ENCODE results near the gene IGFL4. TPM values are rescaled to one million over a fixed set of nuclear protein-coding genes. Genes with fewer than 3 reads are reported as not detected.

Gene IGFL4
- total and polyA plus RNA-seq, 9 of the 15 experiments (the other 6 are each of a cell fraction or from before 2014, with no cell fraction given) = not detected

DNA sequence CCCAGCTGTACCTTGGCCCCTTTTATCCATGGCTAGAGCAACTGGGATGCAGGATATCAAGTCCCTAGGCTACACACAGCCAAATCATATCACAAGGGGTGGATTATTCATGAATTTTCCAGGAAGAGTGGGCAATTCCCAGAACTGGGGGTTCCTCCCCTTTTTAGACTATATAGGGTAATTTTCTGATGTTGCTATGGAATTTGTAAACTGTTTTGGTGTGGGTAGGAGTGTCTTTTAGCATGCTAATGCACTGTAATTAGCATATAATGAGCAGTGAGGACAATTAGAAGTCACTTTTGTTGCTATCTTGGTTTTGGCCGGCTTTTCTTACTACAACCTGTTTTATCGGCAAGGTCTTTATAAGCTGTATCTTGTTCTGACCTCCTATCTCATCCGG lies 18.0 kb upstream of the IGFL4 start:
- no peaks in the 10 kb centered on the region for H4K20me1 ChIP-seq (replicated peaks; ENCODE audit: control insufficient read depth, insufficient read depth, low read length)
- ATAC-seq (no peak), DNase-seq (ENCODE audit: extremely low read depth in 1 of 4, low spot score in 3 of 4) (no peak), FAIRE-seq (no peak)
- ChIA-PET CTCF (ENCODE audit: low intra/inter-chr PET ratio) (no interaction called here), POLR2A (interaction anchor here (0.6 kb wide), 1 partner anchor 51 kb away, joined by 3 read pairs; no protein-coding TSS in a partner anchor)
- no peaks in the 10 kb centered on the region for H3K4me1 ChIP-seq (replicated peaks in 1 of 2; ENCODE audit: control insufficient read depth in 2 of 2, insufficient read depth in 2 of 2, low read length in 2 of 2)
- no peak overlapping the region for H3K9ac ChIP-seq (ENCODE audit: insufficient read depth in 1 of 2, low read depth in 2 of 2, low read length in 2 of 2)
- no peaks in the 10 kb centered on the region for H3K36me3 ChIP-seq (ENCODE audit: control insufficient read depth, insufficient read depth, low read length)
- no peaks in the 10 kb centered on the region; the same call in 1 of the 2 replicates for H3K9me3 ChIP-seq (replicated peaks; ENCODE audit: control insufficient read depth, insufficient read depth, low read depth, low read length)
- H3K79me2 ChIP-seq (ENCODE audit: control insufficient read depth, insufficient read depth, low read length) = no peaks in the 10 kb centered on the region
- H3K27me3 ChIP-seq (ENCODE audit: control insufficient read depth in 2 of 2, insufficient read depth in 2 of 2, low read length in 2 of 2) = 0 out of 5 replicates have a peak, but pooled peaks cover 0 to 4% of the 10 kb centered on the region in 2 experiments
- no peaks in the 10 kb centered on the region for H3K9me1 ChIP-seq (ENCODE audit: control insufficient read depth, insufficient read depth, low read length)
- intact Hi-C loops (cut with micrococcal nuclease) (no loop called here), in situ Hi-C loops (cut with MboI) (no loop called here)
- BruUV-seq (replicated peaks) = no TSS peak
- H3K4me2 ChIP-seq (ENCODE audit: insufficient read depth, low read length) = no peak overlapping the region
- H3K27ac ChIP-seq (ENCODE audit: extremely low read depth, low read depth, low read length) = no peak overlapping the region
- H3K4me3 ChIP-seq = no peak overlapping the region
- TF ChIP-seq ILF3 (IDR thresholded peaks at IDR 0.05; ENCODE audit: borderline replicate concordance) (no peak), MCM7 (IDR thresholded peaks at IDR 0.05) (no peak), ZSCAN29 (IDR thresholded peaks at IDR 0.05) (no peak), ZBED1 (IDR thresholded peaks at IDR 0.05) (no peak), ZNF699 (CRISPR knock-in tag; IDR thresholded peaks at IDR 0.05; ENCODE audit: insufficient replicate concordance) (no peak), FIP1L1 (IDR thresholded peaks at IDR 0.05; ENCODE audit: low read depth, low read length, poor library complexity, severe bottlenecking) (no peak), SMARCE1 (IDR thresholded peaks at IDR 0.05) (no peak)
- TF ChIP-seq, protein P1, sequence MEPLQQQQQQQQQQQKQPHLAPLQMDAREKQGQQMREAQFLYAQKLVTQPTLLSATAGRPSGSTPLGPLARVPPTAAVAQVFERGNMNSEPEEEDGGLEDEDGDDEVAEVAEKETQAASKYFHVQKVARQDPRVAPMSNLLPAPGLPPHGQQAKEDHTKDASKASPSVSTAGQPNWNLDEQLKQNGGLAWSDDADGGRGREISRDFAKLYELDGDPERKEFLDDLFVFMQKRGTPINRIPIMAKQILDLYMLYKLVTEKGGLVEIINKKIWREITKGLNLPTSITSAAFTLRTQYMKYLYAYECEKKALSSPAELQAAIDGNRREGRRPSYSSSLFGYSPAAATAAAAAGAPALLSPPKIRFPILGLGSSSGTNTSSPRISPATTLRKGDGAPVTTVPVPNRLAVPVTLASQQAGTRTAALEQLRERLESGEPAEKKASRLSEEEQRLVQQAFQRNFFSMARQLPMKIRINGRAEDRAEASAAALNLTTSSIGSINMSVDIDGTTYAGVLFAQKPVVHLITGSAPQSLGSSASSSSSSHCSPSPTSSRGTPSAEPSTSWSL (CRISPR knock-in tag; IDR thresholded peaks at IDR 0.05; ENCODE audit: borderline replicate concordance) = no peak
- 3% methylated on average over 3 of the region's 3 CpGs for WGBS (ENCODE audit: insufficient coverage, low coverage, missing lambda C conversion rate)
- H2AFZ ChIP-seq (ENCODE audit: low read depth, low read length) = no peak overlapping the region
